HepG2 (cell line): Measurements from ENCODE around the gene CNNM3. TPM values are rescaled to one million over a fixed set of nuclear protein-coding genes. Genes with fewer than 3 reads are reported as not detected.

Source experiments
- ARID5B ChIP-seq: IDR thresholded peaks from 2 replicates; pipeline ENCODE4 v1.4.0; 2020; ENCODE audit warnings: mild to moderate bottlenecking, missing genetic modification reagents
- CBX1 ChIP-seq: IDR thresholded peaks from one replicate; pipeline ENCODE4 v1.6.1; 2016; ENCODE audit warnings: antibody characterized with exemption, low read depth
- DZIP1 ChIP-seq: sonication (generic); formaldehyde crosslinking; IDR thresholded peaks from 2 replicates; pipeline ENCODE4 v1.5.0; 2020; ENCODE audit warnings: mild to moderate bottlenecking, missing genetic modification reagents
- ESRRA ChIP-seq: sonication (generic); formaldehyde crosslinking; IDR thresholded peaks from 2 replicates; pipeline ENCODE4 v1.5.1; 2020; ENCODE audit warnings: mild to moderate bottlenecking, low read depth, missing genetic modification reagents
- ETV5 ChIP-seq: IDR thresholded peaks from 2 replicates; pipeline ENCODE4 v1.6.1; 2018; ENCODE audit warnings: missing biosample characterization, missing genetic modification reagents, inconsistent platforms, borderline replicate concordance
- GABPB1 ChIP-seq: IDR thresholded peaks from 2 replicates; pipeline ENCODE4 v1.6.1; 2016; ENCODE audit warnings: mild to moderate bottlenecking, missing genetic modification reagents, moderate library complexity, missing compliant biosample characterization
- GATA4 ChIP-seq: sonication (generic); IDR thresholded peaks from 2 replicates; pipeline ENCODE4 v1.6.1; 2016; ENCODE audit warnings: antibody characterized with exemption, low read depth, borderline replicate concordance
- HIVEP1 ChIP-seq: sonication (generic); formaldehyde crosslinking; IDR thresholded peaks from 2 replicates; pipeline ENCODE4 v1.4.0; 2020; ENCODE audit warnings: mild to moderate bottlenecking, missing genetic modification reagents
- HOXD1 ChIP-seq: sonication (generic); formaldehyde crosslinking; IDR thresholded peaks from 2 replicates; pipeline ENCODE4 v1.5.0; 2020; ENCODE audit warnings: missing genetic modification reagents
- SRSF9 ChIP-seq: fragments of 200-400 bp; formaldehyde crosslinking; IDR thresholded peaks from 2 replicates; pipeline ENCODE4 v1.6.1; 2018; ENCODE audit warnings: borderline replicate concordance, mild to moderate bottlenecking, low read depth, low read length; ENCODE audit not compliant: insufficient read depth, poor library complexity, severe bottlenecking
- ZNF256 ChIP-seq: sonication (generic); formaldehyde crosslinking; conservative IDR thresholded peaks from 2 replicates; pipeline ENCODE4 v1.4.0; 2020; ENCODE audit warnings: missing genetic modification reagents
- ZNF280D ChIP-seq: sonication (generic); formaldehyde crosslinking; IDR thresholded peaks from 2 replicates; pipeline ENCODE4 v1.5.1; 2020; ENCODE audit warnings: mild to moderate bottlenecking, missing genetic modification reagents
- ZNF282 ChIP-seq: fragments of 450-650 bp; IDR thresholded peaks from 2 replicates; pipeline ENCODE4 v1.6.1; 2018; ENCODE audit not compliant: partially characterized antibody
- ZNF589 ChIP-seq: sonication (generic); formaldehyde crosslinking; conservative IDR thresholded peaks from 2 replicates; pipeline ENCODE4 v1.8.0; 2022; ENCODE audit warnings: mild to moderate bottlenecking, moderate library complexity, missing genetic modification reagents
- ZNF674 ChIP-seq: sonication (generic); formaldehyde crosslinking; IDR thresholded peaks from 2 replicates; pipeline ENCODE4 v1.5.0; 2020; ENCODE audit warnings: low read depth, mild to moderate bottlenecking, missing genetic modification reagents
- polyA plus RNA-seq, 8 experiments: library from polyadenylated mRNA; depleted of rRNA in 3 of 8; stranded (reverse) in 7 of 8; unstranded in 1 of 8; fragments of >200 nt; fragmentation: Illumina TruSeq in 4 of 8; extraction: Trizol in 4 of 8; gene quantifications; 2 replicates each; pipeline versions ENCODE4 v1.2.1 to v1.2.3, GENCODE V29; 2011 to 2016; ENCODE audit warnings: low read depth in 4 of 8, missing spikeins in 1 of 8, mixed read lengths in 1 of 8; ENCODE audit not compliant: insufficient read depth in 1 of 8
- total RNA-seq, 5 experiments: library from RNA; depleted of rRNA; stranded (reverse); fragments of >200 nt; fragmentation: Illumina TruSeq; extraction: Trizol; gene quantifications; 2 replicates each; pipeline ENCODE4 v1.2.3, GENCODE V29; 2016; ENCODE audit warnings: low read depth in 1 of 5
- TF ChIP-seq, protein P1 (sequence below): sonication (generic); formaldehyde crosslinking; IDR thresholded peaks from 2 replicates; pipeline ENCODE4 v1.5.0; 2020; ENCODE audit warnings: mild to moderate bottlenecking, missing genetic modification reagents

The CNNM3 gene
- total and polyA plus RNA-seq, 2 of the 13 experiments (the other 11 are each of a cell fraction or from before 2014, with no cell fraction given), result 21.2 to 27.9 TPM

GRCh38 chr2:96857667-96858372, 41.8 kb downstream of the CNNM3 start, which contains the start of gene ANKRD39 (continued):
- TF ChIP-seq DZIP1 (CRISPR knock-in tag), result no peak; the same call in 1 of the 2 replicates
- TF ChIP-seq GATA4, result peak; percentile 52; the same call in 1 of the 2 replicates
- TF ChIP-seq ZNF280D (CRISPR knock-in tag), result 0 out of 2 replicates have a peak, but pooled peaks have one; percentile 74
- TF ChIP-seq, protein P1, sequence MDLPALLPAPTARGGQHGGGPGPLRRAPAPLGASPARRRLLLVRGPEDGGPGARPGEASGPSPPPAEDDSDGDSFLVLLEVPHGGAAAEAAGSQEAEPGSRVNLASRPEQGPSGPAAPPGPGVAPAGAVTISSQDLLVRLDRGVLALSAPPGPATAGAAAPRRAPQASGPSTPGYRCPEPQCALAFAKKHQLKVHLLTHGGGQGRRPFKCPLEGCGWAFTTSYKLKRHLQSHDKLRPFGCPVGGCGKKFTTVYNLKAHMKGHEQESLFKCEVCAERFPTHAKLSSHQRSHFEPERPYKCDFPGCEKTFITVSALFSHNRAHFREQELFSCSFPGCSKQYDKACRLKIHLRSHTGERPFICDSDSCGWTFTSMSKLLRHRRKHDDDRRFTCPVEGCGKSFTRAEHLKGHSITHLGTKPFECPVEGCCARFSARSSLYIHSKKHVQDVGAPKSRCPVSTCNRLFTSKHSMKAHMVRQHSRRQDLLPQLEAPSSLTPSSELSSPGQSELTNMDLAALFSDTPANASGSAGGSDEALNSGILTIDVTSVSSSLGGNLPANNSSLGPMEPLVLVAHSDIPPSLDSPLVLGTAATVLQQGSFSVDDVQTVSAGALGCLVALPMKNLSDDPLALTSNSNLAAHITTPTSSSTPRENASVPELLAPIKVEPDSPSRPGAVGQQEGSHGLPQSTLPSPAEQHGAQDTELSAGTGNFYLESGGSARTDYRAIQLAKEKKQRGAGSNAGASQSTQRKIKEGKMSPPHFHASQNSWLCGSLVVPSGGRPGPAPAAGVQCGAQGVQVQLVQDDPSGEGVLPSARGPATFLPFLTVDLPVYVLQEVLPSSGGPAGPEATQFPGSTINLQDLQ (CRISPR knock-in tag), result peak; percentile 82; the same call in 1 of the 2 replicates
- TF ChIP-seq ESRRA, result peak; percentile 59; the same call in 1 of the 2 replicates
- peak; percentile 54; the same call in 1 of the 2 replicates for TF ChIP-seq ARID5B
- TF ChIP-seq ETV5 (CRISPR knock-in tag), result peak; percentile 73
- TF ChIP-seq ZNF282, result no peak
- no peak for TF ChIP-seq HOXD1 (CRISPR knock-in tag)
- peak; percentile 85; the same call in 1 of the 2 replicates for TF ChIP-seq GABPB1 (CRISPR knock-in tag)
- no peak for TF ChIP-seq SRSF9
- TF ChIP-seq ZNF589 (CRISPR knock-in tag), result no peak
- TF ChIP-seq ZNF256, result 0 out of 2 replicates have a peak, but pooled peaks have one; percentile 45
- no peak; the same call in 1 of the 2 replicates for TF ChIP-seq HIVEP1 (CRISPR knock-in tag)
- TF ChIP-seq CBX1, result peak; percentile 71
- TF ChIP-seq ZNF674 (CRISPR knock-in tag), result no peak
